UCSD-AML1 (cell line): Measurements from ENCODE around the gene AIRE.
A peak's percentile ranks its signal among the peaks of the same experiment; 100 is the strongest.
"Not testable (repeated sequence)": the region's sequence is repeated elsewhere in the genome, so short reads cannot be mapped to it uniquely, and the experiment has no call there.

Experiments used
- DNase-seq: peaks from one replicate; lab custom pipeline; 2025; ENCODE audit not compliant: unreplicated experiment; lab: John Stamatoyannopoulos, UW

AIRE gene

GRCh38 chr21:44265734-44266270, 19.9 kb upstream of the AIRE start:
- DNase-seq: no peak

DNA sequence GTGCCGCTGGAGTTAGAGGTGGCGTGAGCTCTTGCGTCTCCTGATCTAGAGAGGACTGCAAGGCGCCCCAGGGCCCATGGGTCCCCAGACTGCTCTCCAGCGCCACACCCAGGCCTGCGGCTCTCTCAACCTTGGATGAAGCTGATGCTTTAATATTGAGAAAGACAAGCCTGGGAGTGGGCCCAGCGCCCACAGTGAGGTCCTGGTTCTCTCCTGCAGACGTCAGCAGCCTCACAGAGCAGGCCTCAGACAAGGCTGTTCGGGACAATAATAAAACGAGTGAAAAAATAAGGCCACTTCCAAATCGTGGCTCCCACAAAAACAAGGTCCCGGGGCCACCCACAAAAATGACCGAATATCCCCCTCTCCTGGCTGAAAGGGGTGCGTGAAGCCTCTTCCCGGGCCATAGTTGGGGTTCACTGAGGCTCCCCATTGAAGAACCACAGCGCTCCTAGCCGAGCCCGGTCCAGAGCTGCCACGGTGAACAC, 18.0 kb upstream of the AIRE start:
- DNase-seq: peak; percentile 60

DNA sequence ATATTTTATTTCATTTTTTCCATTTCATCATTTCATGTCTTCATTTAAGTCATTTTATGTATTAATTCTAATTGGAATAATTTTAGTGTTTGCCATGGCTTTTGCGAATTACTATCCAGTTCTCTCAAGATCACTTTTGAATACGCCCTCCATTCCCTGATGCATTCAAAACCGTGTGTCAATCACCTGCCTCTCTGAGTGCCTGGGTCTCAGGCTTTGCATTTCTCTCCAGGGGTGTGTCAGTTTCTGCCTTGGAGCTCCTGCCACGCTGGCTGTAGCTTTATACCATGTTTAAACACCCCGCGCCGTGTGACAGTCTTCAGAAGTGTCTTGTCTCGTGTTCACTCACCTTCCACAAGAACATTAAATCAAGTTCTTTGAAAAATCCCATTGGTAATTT, 16.6 kb upstream of the AIRE start:
- no peak for DNase-seq

- no peak for DNase-seq
These were observed 14.0 kb upstream of the AIRE start for GRCh38 chr21:44271558-44272283.

GRCh38 chr21:44272284-44272858, 13.3 kb upstream of the AIRE start:
- no peak for DNase-seq

- DNase-seq: no peak
These were observed 12.6 kb upstream of the AIRE start for GRCh38 chr21:44273046-44273445.

DNA sequence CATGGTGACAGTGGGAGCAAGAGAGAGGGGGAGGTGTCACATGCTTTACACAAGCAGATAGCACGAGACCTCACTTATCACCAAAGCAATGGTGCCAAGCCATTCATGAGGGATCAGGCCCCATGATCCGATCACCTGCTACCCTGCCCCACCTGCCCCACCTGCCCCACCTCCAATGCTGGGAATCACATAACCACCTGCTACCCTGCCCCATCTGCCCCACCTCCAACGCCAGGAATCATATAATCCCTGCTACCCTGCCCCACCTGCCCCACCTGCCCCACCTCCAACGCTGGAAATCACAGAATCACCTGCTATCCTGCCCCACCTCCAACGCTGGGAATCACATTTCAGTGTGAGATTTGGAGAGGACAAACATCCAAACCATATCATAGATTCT, 10.6 kb upstream of the AIRE start:
- no peak for DNase-seq

GRCh38 chr21:44279354-44280260, 6.1 kb upstream of the AIRE start:
- DNase-seq: no peak

GRCh38 chr21:44281801-44282200, 3.9 kb upstream of the AIRE start:
- no peak for DNase-seq

DNA sequence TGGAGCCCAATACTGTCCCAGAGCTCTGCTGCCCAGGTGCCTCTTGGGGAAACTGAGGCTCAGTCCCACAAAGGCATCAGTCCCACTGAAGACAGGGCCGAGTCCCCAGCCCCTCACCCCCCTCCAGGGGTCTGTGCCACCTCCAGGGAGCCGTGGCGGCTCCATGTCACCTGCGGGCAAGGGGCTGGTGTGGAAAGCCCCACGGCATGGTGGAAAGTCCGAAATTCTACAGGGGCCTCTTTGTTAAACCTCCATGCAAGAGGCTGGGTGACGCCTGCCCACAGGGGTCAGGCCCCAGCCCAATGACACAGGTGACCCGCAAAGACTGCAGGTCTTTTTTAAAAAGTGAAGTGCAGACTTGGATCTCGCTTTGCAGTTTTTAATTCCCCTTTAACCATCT, 3.3 kb upstream of the AIRE start:
- no peak for DNase-seq

- not testable (repeated sequence) for DNase-seq
These were observed 2.4 kb upstream of the AIRE start for GRCh38 chr21:44283211-44283785.

GRCh38 chr21:44283948-44284347, 1.7 kb upstream of the AIRE start:
- DNase-seq: no peak

DNA sequence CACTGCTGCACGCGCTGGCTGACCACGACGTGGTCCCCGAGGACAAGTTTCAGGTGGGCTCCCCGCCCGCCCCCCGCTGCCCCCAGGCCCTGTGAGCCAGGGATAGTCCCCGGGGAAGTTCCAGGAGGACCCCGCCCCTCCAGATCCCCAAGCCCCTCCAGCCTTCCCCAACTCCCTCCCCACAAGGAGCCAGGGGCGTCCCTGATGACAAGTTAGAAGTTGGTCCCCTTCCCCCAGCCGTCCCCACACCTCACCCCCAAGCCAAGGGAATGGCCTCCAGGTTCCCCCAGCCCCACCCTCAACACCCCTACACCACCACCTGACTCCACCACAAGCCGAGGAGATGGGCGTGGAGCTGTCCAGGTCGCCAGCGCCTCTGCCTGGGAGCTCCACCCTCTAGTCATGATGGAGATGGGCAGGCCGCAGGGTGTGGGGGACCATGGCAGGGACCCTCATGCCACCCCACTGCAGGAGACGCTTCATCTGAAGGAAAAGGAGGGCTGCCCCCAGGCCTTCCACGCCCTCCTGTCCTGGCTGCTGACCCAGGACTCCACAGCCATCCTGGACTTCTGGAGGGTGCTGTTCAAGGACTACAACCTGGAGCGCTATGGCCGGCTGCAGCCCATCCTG, 525 bp downstream of the AIRE start:
- DNase-seq: no peak

GRCh38 chr21:44286716-44287632, 1.3 kb downstream of the AIRE start:
- no peak for DNase-seq

DNA sequence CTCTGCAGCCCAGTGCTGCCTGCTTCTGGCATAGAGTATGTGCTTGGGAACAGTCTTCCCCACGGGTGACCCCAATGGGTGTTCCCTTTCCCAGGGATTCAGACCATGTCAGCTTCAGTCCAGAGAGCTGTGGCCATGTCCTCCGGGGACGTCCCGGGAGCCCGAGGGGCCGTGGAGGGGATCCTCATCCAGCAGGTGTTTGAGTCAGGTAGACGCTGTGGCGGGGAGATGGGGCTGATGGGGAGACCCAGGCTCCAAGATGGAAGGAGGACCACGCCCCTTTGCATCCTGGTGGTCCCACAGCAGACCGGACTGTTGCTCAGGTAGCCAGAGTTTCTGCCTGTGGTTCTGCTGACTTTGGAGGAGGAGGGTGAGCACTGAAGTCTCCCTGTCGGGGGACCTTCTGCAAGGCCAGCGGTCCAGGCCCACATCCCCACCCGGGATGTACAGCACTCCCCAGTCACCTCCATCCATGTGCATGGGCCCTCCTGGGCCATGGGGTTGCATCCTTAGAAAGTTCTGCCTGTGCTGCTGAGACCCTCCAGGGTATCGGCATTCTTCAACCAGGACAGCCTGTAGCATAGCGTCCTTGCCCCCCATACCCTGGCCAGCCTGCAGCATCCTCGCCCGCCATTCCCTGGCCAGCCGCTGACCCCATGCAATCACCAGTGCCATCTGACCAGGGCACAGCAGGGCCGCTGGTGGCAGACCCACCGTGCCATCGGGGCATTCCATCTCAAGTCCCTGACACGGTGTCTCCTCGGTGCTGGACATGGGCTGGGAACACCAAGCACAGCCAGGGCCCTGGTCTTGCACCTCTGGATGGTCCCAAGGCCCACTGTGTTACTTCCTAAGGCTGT, 2.8 kb downstream of the AIRE start:
- DNase-seq: no peak

DNA sequence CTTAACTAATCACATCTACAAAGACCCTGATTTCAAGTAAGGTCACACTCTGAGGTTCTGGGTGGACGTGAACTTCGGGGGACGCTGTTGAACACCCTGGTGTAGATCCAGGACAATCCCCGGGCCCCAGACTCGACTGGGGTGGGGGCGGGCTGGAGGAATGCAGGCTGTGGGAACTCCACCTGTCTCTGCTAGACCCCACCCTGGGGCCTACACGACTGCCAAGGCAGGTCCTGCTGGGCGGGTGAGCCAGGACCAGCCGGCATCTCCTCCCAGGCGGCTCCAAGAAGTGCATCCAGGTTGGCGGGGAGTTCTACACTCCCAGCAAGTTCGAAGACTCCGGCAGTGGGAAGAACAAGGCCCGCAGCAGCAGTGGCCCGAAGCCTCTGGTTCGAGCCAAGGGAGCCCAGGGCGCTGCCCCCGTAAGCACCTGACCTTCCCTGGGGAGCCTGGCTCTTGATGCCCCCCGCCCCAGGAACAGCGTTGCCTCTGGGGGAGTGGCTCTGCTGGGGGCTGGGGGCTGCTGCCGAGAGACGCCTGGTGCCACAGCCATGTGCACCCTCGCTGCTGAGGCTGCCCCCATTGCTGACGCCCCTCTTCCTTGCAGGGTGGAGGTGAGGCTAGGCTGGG, 3.8 kb downstream of the AIRE start:
- DNase-seq: no peak

GRCh38 chr21:44290327-44291077, 4.8 kb downstream of the AIRE start:
- no peak for DNase-seq
